ENCODE measurements around the gene MEIS2. TPM values are rescaled to one million over a fixed set of nuclear protein-coding genes. Genes with fewer than 3 reads are reported as not detected.

The MEIS2 gene
- total RNA-seq, 1 donor from 2014 or later, result 58.5 TPM

DNA sequence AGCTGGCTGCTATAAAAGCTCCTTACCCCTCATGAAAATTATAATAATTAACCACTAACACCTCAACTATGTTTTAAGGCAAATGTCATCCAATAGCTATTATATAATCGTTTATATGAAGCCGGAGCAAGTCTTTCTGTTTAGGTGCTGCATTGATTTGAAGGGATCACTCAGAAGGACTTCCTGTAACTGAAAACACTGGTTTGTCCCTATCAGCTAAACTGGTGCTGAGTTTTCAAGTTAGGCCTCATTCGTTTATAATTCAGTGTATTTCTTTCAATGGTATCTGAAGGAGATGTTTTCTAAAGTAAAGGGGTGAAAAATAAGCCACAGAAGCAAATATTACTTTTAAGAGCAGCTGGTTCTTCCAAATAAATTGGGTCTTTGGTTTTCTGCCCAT lies 14.2 kb downstream of the MEIS2 start:
- H3K4me1 Mint-ChIP-seq, result peaks cover 29% of the 10 kb centered on the region
- H3K4me3 Mint-ChIP-seq, result no peak overlapping the region
- no peaks in the 10 kb centered on the region for H3K27me3 Mint-ChIP-seq (ENCODE audit: low read depth)
- H3K9me3 Mint-ChIP-seq, result no peaks in the 10 kb centered on the region
- H3K27ac Mint-ChIP-seq (ENCODE audit: unreplicated experiment), result no peak overlapping the region
- peaks cover 11% of the 10 kb centered on the region for H3K36me3 Mint-ChIP-seq (ENCODE audit: low read depth)
- DNase-seq (ENCODE audit: low read depth, low spot score), result no peak
- TF ChIP-seq, protein P1, sequence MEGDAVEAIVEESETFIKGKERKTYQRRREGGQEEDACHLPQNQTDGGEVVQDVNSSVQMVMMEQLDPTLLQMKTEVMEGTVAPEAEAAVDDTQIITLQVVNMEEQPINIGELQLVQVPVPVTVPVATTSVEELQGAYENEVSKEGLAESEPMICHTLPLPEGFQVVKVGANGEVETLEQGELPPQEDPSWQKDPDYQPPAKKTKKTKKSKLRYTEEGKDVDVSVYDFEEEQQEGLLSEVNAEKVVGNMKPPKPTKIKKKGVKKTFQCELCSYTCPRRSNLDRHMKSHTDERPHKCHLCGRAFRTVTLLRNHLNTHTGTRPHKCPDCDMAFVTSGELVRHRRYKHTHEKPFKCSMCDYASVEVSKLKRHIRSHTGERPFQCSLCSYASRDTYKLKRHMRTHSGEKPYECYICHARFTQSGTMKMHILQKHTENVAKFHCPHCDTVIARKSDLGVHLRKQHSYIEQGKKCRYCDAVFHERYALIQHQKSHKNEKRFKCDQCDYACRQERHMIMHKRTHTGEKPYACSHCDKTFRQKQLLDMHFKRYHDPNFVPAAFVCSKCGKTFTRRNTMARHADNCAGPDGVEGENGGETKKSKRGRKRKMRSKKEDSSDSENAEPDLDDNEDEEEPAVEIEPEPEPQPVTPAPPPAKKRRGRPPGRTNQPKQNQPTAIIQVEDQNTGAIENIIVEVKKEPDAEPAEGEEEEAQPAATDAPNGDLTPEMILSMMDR (conservative IDR thresholded peaks at IDR 0.05), result no peak

DNA sequence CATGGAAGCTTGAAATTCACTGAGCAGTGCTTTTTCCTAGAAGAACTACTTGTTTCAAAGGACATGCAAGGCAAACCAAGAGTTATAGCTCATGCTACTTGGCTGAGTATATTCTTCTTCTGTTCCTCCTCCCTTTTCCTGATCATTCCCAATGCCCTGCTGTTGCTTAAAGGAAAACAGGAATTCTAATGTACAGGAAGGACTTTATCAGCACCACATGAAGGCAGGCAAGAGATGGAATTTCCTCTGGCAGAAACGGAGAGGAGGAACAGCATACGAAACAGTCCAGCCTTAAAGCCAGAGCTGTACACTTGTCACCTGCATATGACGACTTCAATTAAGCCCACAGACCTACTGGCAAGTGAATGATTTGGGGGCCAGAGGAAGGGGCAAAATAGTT lies 15.7 kb downstream of the MEIS2 start:
- TF ChIP-seq, protein P1 (conservative IDR thresholded peaks at IDR 0.05), result no peak
- Mint-ChIP-seq H3K9me3 (no peaks in the 10 kb centered on the region), H3K4me3 (no peak overlapping the region), H3K27me3 (ENCODE audit: low read depth) (no peaks in the 10 kb centered on the region), H3K27ac (ENCODE audit: unreplicated experiment) (no peak overlapping the region), H3K4me1 (peaks cover 32% of the 10 kb centered on the region), H3K36me3 (ENCODE audit: low read depth) (peaks cover 11% of the 10 kb centered on the region)
- no peak for DNase-seq (ENCODE audit: low read depth, low spot score)

DNA sequence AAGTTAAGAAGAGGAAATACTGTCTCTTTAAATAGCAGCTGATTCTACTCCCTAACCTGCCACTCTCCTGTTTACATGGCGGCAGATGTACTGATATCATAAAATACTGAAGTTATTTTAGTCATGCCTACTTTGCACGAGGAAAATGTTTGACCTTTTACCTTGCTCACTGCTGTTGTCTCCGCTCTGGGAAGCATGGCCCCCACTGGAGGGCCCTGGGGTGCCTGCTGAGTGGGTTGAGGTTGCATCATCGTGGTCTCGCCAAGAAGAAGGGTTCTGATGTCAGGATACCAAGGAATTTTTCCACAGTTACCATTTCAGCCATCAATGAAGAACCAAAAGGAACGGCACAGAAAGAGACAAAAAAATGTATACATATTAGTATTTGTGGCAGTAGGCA lies 16.7 kb downstream of the MEIS2 start:
- DNase-seq (ENCODE audit: low read depth, low spot score), result no peak
- Mint-ChIP-seq H3K27ac (ENCODE audit: unreplicated experiment) (no peak overlapping the region), H3K36me3 (ENCODE audit: low read depth) (peaks cover 11% of the 10 kb centered on the region), H3K9me3 (no peaks in the 10 kb centered on the region), H3K27me3 (ENCODE audit: low read depth) (no peaks in the 10 kb centered on the region), H3K4me3 (no peak overlapping the region), H3K4me1 (peaks cover 34% of the 10 kb centered on the region)
- TF ChIP-seq, protein P1 (conservative IDR thresholded peaks at IDR 0.05), result no peak

DNA sequence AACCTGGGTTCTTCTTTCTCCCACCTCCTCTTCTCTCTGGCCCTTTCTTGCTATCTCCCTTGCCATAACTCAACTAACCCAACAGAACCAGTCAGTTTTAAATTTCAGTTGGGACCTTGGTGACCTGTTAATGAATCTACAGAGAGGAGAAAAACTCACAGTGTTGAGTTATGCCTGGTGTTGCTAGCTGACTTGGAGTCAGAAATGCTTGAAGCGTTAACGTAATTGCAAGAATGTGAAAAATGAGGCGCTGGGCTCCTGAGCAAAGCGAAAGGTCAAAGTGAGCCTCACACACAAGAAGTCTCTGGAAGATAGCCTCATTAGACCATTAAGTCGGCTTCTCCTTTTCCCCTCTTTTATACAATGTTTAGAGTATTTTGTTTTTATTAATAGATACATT lies 18.4 kb downstream of the MEIS2 start:
- Mint-ChIP-seq H3K27me3 (ENCODE audit: low read depth) (no peaks in the 10 kb centered on the region), H3K9me3 (no peaks in the 10 kb centered on the region), H3K4me3 (no peak overlapping the region), H3K4me1 (peaks cover 35% of the 10 kb centered on the region), H3K27ac (ENCODE audit: unreplicated experiment) (no peak overlapping the region), H3K36me3 (ENCODE audit: low read depth) (peaks cover 11% of the 10 kb centered on the region)
- TF ChIP-seq, protein P1 (conservative IDR thresholded peaks at IDR 0.05), result no peak
- DNase-seq (ENCODE audit: low read depth, low spot score), result no peak

DNA sequence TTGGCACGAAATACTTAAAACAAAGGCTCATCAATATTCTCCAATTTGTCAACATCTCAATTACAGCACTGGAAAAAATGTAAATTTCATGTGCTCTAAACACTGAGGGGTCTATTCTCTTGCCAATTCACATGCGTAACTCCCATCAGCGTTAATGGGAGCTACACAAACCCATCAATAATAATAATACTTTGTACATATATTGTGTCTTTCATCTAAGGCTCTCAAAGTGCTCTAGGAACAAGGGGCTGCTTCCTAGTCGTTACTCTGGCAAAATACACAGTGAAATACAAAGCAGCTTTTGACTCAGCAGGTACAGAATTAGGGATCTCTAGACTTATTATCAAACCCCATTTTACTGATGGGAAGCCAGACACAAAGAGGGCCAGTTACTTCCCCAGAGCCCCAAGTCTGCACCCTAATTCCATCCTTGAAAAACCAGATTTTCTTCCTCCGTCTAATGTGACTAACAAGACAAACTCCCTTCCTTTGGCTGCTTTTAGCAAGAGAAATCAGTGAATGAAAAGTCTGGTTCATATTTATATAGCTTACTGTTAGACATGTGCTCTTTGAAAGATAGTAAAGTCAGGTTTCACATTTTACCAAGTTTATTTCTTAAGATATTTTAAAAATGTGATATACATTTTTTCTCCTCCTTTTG lies 20.0 kb downstream of the MEIS2 start:
- TF ChIP-seq, protein P1 (conservative IDR thresholded peaks at IDR 0.05), result no peak
- Mint-ChIP-seq H3K4me3 (no peak overlapping the region), H3K36me3 (ENCODE audit: low read depth) (peaks cover 11% of the 10 kb centered on the region)

More for the DNA sequence above, 20.0 kb downstream of the MEIS2 start:
- Mint-ChIP-seq H3K9me3 (no peaks in the 10 kb centered on the region), H3K4me1 (peaks cover 30% of the 10 kb centered on the region), H3K27ac (ENCODE audit: unreplicated experiment) (no peak overlapping the region), H3K27me3 (ENCODE audit: low read depth) (no peaks in the 10 kb centered on the region)
- DNase-seq (ENCODE audit: low read depth, low spot score), result no peak

All from neural crest cell (in vitro differentiated cells).